Muscle of arm (tissue), 14 donors: Measurements from ENCODE around the gene FMOD. TPM values are rescaled to one million over a fixed set of nuclear protein-coding genes. Genes with fewer than 3 reads are reported as not detected.
A peak's percentile ranks its signal among the peaks of the same experiment; 100 is the strongest.

Experiments
- DNase-seq: peaks from one replicate; pipeline ENCODE4 v3.0.0-alpha.2; 2013
- long read RNA-seq, 11 donors: transcript quantifications; one replicate each; lab custom pipeline, GENCODE V29; 2026
- polyA plus RNA-seq, 12 donors: library from polyadenylated mRNA; unstranded; fragments of 120-200 nt; gene quantifications; one replicate each; pipeline ENCODE4 v1.2.1, GENCODE V29; 2013; ENCODE audit not compliant: insufficient read length in 12 of 12

Gene FMOD
- polyA plus RNA-seq: 100 to 1,000 TPM in 7 of 12 donors, 10 to 100 TPM in 4, not detected in 1; 58.3 to 225 (median 113) TPM
- long read RNA-seq, donor 1, transcript FMOD-201 (3 exons, 3,310 nt): major isoform, 14 of 53 reads
- long read RNA-seq, donor 1, partial matches to known transcripts: 39 of 53 reads
- long read RNA-seq, donor 1, other reads (novel, unspliced or antisense): 0 of 53 reads
- long read RNA-seq, donor 2, transcript FMOD-201 (3 exons, 3,310 nt): major isoform, 26 of 101 reads
- long read RNA-seq, donor 2, partial matches to known transcripts: 75 of 101 reads
- long read RNA-seq, donor 2, other reads (novel, unspliced or antisense): 0 of 101 reads
- long read RNA-seq, donor 3, partial matches to known transcripts: 8 of 12 reads
- long read RNA-seq, donor 3, other reads (novel, unspliced or antisense): 0 of 12 reads
- long read RNA-seq, donor 4, partial matches to known transcripts: 21 of 24 reads
- long read RNA-seq, donor 4, other reads (novel, unspliced or antisense): 0 of 24 reads
- long read RNA-seq, donor 5, transcript FMOD-201 (3 exons, 3,310 nt): major isoform, 41 of 108 reads
- long read RNA-seq, donor 5, partial matches to known transcripts: 67 of 108 reads
- long read RNA-seq, donor 5, other reads (novel, unspliced or antisense): 0 of 108 reads
- long read RNA-seq, donor 6, transcript FMOD-201 (3 exons, 3,310 nt): major isoform, 6 of 28 reads
- long read RNA-seq, donor 6, partial matches to known transcripts: 22 of 28 reads
- long read RNA-seq, donor 6, other reads (novel, unspliced or antisense): 0 of 28 reads
- long read RNA-seq, donor 7, transcript FMOD-201 (3 exons, 3,310 nt): major isoform, 7 of 41 reads
- long read RNA-seq, donor 7, partial matches to known transcripts: 34 of 41 reads
- long read RNA-seq, donor 7, other reads (novel, unspliced or antisense): 0 of 41 reads
- long read RNA-seq, donor 8, transcript FMOD-201 (3 exons, 3,310 nt): major isoform, 26 of 83 reads
- long read RNA-seq, donor 8, partial matches to known transcripts: 57 of 83 reads
- long read RNA-seq, donor 8, other reads (novel, unspliced or antisense): 0 of 83 reads
- long read RNA-seq, donor 9, transcript FMOD-201 (3 exons, 3,310 nt): major isoform, 22 of 93 reads
- long read RNA-seq, donor 9, partial matches to known transcripts: 71 of 93 reads
- long read RNA-seq, donor 9, other reads (novel, unspliced or antisense): 0 of 93 reads
- long read RNA-seq, donor 10, transcript FMOD-201 (3 exons, 3,310 nt): major isoform, 24 of 81 reads
- long read RNA-seq, donor 10, partial matches to known transcripts: 57 of 81 reads
- long read RNA-seq, donor 10, other reads (novel, unspliced or antisense): 0 of 81 reads
- long read RNA-seq, donor 11, transcript FMOD-201 (3 exons, 3,310 nt): major isoform, 15 of 73 reads
- long read RNA-seq, donor 11, partial matches to known transcripts: 58 of 73 reads
- long read RNA-seq, donor 11, other reads (novel, unspliced or antisense): 0 of 73 reads

DNA sequence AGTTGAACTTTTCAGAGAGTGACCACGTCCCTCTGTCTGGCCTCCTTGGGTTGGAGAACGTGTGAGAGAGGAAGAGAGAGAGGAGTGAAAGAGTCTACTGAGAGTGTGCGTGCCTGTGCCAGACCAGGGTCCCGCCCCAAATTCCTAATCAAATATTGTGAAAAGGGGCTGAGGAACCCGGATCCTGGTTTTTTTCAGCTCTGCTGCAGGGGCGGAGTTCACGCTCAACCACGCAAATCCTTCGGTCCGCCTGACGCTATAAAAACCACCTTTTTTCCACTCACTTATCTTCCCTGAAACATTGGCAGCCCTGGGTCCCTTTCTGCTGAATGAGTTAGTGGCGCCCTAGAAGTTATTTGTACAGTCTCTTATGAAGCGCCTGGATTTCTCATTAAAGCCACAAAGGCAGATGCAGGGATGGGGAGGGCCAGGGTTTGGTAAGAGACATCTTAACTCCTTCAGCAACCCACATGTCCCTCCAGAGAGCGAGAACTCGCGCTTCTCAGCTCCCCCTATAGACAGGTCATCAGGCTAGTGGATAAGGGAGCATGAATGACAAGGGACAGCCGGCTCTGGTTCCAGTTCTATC is at the start of gene FMOD:
Gene FMOD (minus strand): TSS at position 86 of the 589 bp plus-strand sequence. CDS start 2,852 bp downstream, outside the sequence.
- DNase-seq: peak; percentile 91

DNA sequence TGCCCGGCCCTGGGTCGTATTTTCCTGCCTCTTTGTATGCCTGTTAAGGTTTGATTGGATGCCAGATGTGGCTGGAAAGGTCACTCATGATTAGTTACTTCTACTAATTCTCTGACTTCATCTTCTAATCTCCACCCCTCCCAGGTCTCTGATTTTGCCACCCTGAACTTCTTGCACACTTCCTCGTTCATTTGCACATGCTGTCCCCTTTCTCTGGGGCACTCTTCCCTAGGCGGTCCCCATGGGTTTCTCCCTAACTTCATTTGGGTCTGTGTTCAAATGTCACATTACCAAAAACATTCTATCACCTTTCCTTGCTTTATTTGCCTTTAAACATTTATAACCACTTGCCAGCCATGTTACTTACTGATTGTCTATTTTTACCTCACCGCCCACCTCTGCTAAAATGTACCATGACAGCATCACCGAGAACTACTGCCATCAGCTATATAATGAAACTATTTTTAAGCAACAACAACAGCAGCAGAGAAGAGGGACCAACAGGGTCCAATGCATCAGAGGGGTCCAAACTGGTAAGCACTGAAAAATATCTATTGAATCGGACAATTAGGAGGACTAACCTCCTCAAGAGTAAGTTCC is 45.8 kb upstream of the FMOD start:
- no peak for DNase-seq

DNA sequence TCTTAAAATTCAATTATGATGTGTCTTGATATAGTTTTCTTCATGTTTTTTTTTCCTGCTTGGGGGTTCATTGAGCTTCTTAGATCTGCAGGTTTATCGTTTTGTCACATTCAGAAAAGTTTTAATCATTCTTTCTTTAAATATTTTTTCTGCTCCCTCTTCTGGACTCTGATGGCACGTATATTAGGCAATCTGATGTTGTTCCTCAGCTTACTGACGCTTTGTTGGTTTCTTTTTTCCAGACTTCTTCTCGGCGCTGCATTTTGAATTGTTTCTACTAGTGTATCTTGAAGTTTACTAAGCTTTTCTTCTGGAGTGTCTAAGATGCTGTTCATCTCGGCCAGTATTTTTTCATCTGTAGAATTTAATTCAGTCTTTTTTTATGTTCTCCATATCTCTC is 44.8 kb upstream of the FMOD start:
- no peak for DNase-seq

DNA sequence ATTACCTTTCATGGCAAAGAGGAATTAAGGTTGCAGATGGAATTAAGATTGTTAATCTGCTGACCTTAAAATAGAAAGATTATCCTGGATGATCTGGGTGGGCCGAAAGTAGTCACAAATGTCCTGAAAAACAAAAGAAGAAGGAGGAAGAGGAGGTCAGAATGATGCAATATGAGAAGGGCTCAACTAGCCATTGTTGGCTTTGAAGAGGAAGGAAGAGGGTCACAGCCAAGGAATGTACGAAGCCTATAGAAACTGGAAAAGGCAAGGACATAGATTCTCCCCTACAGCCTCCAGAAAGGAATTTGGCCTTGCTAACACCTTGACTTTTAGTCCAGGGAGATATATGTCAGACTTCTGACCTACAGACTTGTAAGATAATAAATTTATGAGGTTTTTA is 39.4 kb upstream of the FMOD start:
- DNase-seq: no peak

DNA sequence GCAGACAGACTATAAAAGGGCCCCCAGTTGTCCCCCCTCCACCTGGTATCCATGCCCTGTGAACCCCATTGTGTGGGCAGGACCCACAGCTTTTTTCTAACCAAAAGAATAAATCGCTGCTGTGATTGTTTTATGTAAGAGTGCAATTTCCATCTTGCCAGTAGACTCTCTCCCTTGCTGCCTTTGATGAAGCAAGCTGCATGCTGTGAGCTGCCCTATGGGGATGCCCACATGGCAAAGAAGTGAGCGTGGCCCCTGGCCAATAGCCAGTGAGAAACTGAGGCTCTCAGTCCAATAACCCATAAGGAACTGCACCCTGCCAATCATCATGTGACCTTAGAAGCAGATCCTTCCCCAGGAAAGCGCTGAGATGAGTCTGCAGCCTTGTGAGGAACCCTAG is 37.8 kb upstream of the FMOD start:
- DNase-seq: no peak

DNA sequence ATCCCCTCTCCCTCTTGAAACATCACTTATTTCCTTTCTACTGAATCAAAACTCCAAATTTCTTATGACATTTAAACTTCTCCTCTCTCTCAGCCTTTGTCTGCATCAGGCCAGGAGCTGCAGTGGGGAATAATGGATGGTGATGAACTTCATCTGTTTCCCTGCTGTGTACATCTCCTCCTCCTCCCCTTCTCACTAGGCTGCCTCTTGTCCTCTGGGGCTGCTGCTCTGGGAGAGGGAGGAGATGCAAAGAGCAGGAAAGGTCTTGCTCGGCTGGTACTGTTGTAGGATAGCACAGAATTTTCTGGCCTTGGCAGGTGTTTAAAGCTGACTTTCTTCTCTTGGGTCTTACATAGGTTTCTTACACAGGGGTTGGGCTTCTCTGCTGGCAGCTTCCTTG is 31.1 kb upstream of the FMOD start:
- DNase-seq: no peak

DNA sequence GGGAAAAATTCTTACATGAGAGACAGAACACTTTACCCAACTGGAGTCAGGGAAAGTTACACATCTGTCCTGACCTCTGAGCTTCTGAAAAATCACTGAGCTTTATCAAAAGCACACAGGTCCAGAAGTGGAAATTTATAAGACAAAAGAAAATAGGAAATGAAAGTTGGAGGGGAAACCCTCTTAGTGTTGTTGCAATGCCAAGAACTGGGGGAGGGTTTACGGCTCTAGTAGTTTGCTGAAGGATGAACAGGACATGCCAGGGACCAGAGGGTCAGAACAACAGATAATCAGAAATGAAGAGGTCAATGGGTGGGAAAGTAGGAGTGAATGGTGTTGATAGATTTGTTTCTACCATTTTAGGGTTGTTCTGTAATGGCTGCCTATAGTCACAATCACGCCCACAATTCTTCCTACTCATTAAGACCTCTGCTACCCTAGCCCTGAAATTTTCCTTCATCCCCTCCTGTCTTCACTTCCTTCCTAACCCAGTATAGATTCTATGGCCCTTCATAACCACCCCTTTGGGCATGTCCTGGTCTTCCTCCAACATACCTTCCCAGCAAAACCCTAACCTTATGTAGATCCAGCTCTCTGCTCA is 30.3 kb upstream of the FMOD start:
- no peak for DNase-seq

DNA sequence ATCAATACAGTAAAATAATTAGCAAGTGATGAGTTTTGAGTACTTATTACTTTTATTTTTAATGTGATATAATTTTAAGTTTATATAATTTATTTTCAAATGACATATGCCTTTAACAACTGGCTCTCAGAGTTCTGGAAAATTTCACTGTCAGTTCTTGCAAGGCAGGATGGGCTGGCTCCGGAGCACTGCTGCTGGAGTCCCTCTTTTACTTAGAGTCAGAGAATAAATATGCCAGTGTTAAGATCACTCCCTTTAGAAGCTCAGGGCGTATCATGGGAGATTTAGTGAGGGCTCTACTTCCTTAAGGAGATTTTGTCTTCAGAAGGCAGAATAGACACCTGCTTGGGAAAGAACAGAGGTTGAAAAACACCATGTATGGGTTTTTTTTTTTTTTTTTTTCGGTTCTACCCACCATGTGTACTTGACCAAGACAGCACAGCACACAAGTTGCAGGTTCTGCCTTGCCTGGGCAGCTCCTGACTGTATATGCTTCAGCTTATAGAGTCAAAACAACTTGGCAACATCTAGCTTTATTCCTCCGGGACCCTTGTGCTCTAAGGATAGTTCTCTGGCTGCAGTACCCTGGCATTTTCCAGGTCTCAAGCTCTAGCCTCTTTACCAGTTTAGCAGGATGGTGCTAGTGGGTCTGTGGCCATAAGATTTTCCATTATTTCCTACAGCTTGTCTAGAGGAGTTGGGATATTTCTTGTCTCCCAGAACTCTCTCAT is 29.7 kb upstream of the FMOD start:
- no peak for DNase-seq

DNA sequence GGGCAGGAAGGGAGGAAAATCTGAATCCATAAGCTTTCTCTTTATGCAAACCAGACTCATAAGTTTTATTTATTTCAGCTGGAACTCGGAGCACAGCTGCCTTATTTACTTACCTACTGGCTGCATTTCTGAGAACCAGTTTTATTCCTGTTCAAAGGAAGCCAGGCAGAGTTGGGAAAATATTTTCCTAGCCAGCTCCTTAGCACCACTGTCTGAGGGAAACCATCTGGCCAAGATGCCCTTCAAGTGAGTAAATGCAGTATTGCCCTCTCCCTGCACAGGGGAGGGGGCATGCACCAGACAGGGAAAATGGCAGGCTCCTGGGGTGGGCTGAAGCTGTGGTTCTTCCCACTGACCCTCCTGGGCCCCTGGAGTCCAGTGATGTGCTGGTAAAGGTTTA is 28.9 kb upstream of the FMOD start:
- DNase-seq: no peak

DNA sequence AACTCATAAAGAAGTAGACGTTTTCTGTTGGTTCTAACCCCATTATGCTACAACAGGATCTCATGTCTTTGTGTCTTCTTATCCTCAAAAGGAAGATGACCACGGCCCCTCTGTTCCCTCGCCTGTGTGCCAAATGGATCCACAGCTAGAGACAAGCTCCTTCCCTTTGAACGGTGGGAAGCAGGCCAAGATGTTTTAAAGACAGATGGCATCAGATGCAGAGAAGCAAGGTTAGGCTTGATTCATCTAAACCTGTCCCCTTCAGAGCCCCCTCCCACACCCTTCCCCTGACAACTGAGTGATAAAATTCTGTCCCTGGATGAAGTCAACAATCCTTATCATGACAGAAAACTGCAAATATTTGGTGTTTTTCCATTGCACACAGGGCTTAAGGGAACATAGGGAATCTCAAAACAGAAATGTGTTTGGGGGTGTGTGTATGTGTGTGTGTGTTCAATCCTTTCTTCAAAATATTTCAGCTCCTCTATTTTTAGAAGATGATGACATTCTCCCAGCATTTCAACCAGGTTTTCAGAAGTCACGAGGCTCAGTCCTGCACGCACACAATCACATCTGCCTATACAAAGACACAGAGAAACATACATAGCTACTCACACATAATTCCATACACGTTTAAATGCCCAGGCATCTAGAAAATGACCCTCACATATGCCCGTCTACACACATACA is 27.8 kb upstream of the FMOD start:
- DNase-seq: no peak

DNA sequence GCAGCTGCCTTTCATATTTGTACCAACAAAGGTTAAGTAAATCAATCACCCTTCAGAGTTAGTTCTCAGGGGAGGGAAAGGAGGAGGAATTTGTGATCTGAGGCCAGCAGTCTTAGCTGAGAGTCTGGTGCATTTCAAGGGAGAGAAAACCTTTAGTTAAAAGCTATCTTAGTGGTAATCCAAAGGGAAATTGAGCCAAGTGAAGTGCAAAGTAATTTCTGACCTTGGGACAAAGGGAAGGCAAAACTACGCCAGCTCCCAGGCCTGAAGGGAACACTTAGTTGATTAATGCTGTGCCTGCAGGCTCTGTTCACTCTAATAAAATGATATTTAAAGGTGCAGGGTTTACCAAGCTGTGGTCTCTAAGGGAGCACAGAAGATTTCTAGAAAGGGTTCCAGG is 23.1 kb upstream of the FMOD start:
- DNase-seq: no peak

DNA sequence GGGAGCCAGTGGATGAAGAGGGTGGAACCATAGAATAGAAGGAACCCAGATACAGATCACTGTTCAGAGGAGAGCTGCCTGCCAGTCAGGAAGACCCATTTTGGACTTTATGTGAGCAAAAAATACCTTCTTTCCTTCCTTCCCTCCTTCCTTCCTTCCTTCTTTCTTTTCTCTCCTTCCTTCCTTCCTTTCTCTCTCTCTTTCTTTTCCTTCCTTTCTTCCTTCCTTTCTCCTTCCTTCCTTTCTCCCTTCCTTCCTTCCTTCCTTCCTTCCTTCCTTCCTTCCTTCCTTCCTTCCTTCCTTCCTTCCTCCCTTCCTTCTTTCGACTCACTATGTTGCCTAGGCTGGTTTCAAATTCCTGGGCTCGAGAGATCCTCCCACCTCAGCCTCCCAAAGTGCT is 22.1 kb upstream of the FMOD start:
- no peak for DNase-seq

DNA sequence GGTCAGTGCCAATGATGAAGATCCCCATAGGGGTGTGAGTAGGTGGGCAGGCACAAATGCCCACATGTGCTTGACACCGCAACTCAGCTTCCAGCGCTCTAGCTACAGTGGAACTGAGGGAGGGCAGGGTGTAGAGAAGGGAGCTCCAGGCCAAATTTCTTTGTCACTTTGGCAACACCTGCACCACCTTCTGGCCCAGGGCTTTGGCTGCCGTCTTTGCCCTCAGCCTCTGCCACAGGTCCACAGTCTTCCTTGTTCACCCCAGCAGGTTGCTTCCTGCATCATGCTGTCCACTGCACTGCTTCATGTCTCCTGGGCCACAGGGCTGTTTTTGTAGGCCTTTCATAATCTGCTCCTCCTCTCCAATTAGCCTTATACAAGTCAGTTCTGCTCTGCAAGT is 20.4 kb upstream of the FMOD start:
- no peak for DNase-seq

DNA sequence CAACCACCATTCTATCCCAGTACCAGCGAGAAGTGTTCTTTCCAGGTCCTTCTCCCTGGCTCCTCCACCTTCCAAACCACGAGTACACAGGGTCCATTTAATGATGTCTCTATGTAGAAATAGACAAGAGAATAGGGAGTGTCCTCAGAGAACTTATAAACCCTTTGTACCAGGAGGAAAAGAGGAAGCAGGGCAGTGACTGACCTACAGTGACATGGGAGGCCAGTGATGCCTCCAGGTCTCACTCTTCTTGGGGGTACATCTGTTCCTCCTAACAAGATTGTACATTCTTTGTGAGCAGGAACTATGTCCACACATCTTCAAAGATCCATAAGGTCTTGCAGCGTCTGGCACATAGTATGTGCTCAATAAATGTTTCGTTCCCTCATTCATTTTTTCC is 18.7 kb upstream of the FMOD start:
- no peak for DNase-seq

DNA sequence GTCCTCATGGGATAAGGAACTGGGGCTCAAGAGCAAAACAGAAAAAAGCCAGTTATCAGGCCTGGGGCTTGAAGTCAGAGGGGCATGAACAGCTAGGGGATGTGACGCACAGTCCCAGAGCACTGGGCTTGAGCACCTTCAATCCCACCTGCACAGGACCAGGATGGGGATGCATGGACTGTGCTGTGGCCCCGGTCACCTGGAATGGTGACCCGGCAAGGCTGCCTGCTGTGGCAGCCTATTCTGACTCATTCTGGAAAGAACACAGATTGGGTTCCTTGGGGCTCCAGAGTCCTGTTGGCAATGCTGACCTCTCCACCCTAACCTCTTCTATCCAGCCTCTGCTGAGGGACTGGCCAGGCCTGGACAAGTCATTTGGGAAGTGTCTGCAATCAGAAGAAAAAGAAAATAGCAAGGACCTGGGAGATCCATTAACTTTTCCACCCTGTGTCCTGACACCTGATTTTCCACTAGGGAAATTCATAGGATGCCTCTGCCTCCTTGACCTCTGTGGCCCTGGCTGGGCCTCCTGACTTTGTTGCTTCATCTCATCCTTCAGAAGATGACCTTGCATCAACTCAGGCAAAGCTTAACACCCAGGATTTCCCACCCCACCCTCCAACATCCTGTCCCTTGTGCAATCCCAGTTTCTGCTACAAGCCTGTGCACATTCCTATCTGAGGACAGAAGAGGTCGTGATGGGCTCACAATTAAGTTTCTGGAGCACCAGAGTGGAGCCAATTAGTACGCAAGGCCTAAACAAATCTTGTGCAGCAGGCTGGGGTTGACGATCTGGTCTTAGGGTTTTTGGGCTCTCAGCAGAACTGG is 17.9 kb upstream of the FMOD start:
- peak; percentile 31 for DNase-seq

DNA sequence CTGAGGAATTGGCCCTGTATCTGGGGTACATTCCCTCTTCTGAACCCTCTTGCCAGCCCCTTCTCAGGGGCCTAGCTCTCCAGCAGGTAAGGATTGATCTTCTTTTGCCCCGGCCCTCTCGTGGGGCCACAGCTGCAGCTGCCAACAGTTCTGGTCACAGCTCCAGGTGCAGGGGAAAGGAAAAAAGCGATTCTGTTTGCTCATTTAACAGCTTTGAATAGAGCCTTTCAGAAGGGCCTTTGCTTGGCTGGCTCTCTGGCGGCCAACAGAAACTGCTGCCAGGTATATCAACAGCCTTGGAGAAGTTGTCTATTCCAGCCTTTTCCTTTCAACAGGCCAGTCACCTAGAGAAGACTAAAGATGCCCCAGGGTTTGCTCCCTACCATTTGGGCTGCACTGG is 16.1 kb upstream of the FMOD start:
- DNase-seq: no peak

DNA sequence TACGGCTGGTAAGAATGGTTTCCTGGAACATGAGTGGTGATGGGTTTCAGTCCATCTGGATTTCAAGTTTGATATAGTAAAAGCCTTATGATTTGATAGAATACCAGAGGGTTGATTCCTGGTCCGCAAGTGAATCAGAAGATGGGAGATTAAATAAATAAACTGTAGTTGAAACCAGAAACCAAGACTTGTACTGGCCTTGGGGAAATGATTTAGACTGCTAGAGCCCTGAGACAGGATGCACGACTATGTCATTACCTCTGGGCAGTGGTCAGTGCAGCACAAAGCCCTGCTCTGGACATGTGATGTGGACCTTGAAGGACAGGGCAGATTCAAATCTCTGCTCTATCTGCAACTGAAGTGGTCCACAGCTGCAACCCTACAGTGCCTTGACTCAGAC is 15.6 kb upstream of the FMOD start:
- no peak for DNase-seq

DNA sequence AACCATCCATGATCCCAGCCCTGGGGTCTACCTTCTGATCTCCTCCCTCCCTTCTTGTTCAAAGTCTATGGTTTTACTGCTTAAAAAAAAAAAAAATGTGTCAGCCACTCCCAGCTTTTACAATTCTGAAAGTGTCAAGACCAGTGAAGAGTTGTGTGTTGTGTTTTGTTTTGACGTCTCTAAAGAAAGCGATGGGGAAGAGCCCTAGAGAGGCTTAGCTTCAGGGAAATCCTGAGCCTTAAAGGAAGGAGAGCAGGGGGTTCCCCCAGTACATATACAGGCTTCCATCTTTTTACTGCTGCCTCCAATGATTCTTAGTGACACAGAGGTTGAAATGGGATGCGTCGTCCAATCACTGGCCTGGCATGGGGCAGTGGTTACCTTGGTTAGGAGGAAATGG is 13.9 kb upstream of the FMOD start:
- no peak for DNase-seq
